Measurements from ENCODE around the gene SRRM3.

DNA sequence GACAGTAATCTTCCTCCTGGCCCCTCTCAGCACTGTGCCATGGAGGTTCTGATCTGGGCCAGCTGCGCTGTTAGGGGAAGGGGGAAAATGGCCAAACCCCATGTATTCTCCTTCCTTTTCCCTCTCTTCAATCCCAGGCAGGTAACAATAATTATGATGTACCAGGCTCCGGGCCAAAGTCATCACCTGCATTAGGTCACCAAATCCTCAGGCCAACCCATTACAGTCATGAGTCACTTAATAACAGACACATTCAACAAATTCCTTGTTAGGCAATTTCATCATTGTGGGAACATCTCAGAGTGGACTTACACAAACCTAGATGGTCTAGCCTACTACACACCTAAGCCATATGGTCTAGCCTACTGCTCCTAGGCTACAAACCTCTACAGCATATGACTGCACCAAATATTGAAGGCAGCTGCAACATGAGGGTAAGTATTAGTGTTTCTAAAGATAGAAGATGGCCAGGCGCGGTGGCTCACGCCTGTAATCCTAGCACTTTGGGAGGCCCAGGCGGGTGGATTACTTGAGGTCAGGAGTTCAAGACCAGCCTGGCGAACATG lies 98.6 kb downstream of the SRRM3 start:
- TF ChIP-seq POLR2A (IDR thresholded peaks at IDR 0.05; ENCODE audit: low read depth, low read length), result no peak
- TF ChIP-seq POU2F2 (IDR thresholded peaks at IDR 0.05; ENCODE audit: low read depth, low read length), result no peak
- no peak for TF ChIP-seq TAF1 (IDR thresholded peaks at IDR 0.05; ENCODE audit: low read depth, low read length)
- no peak for TF ChIP-seq SPI1 (IDR thresholded peaks at IDR 0.05; ENCODE audit: low read depth, low read length)

All from GM12891 (cell line).